ENCODE measurements around the gene SEZ6L2. TPM values are rescaled to one million over a fixed set of nuclear protein-coding genes. Genes with fewer than 3 reads are reported as not detected.

Gene SEZ6L2
- total RNA-seq, 1 donor from 2014 or later, result not detected

GRCh38 chr16:29864205-29864604, 35.1 kb downstream of the SEZ6L2 start:
- POLR2A ChIA-PET, result interaction anchor here (0.7 to 1.9 kb wide), 2 partner anchors 74 to 247 kb away, joined by 6 read pairs; partner anchors contain the start of gene KIF22
- H3K4me1 Mint-ChIP-seq, result peaks cover 24% of the 10 kb centered on the region
- CTCF ChIA-PET, result interaction anchor here (0.9 kb wide), 1 partner anchor 132 kb away, joined by 4 read pairs; the partner anchor contains the start of gene INO80E
- no peaks in the 10 kb centered on the region for H3K9me3 Mint-ChIP-seq
- DNase-seq, result no peak
- peaks cover 24% of the 10 kb centered on the region for H3K36me3 Mint-ChIP-seq (ENCODE audit: low read depth)
- no peak overlapping the region for H3K4me3 Mint-ChIP-seq
- peaks cover 8% of the 10 kb centered on the region for H3K27me3 Mint-ChIP-seq
- intact Hi-C loops (cut with micrococcal nuclease), result no loop called here
- TF ChIP-seq CTCF (IDR thresholded peaks at IDR 0.05), result no peak
- H3K27ac Mint-ChIP-seq, result no peak overlapping the region
- ATAC-seq (ENCODE audit: low read depth), result no peak

GRCh38 chr16:29863669-29863984, 35.7 kb downstream of the SEZ6L2 start:
- Mint-ChIP-seq H3K36me3 (ENCODE audit: low read depth) (peaks cover 29% of the 10 kb centered on the region), H3K9me3 (no peaks in the 10 kb centered on the region), H3K27ac (peak overlapping the region; percentile 100), H3K27me3 (peaks cover 6% of the 10 kb centered on the region), H3K4me3 (peak overlapping the region; percentile 94), H3K4me1 (peaks cover 24% of the 10 kb centered on the region)
- ChIA-PET CTCF (interaction anchor here (1.2 kb wide), 1 partner anchor 15 kb away, joined by 4 read pairs; no protein-coding TSS in a partner anchor), POLR2A (interaction anchor here (0.5 to 1.9 kb wide), 6 partner anchors 48 to 953 kb away, joined by 3 to 8 read pairs (median 4); partner anchors contain the start of genes HIRIP3, KCTD13, KIF22 and PAGR1)
- intact Hi-C loops (cut with micrococcal nuclease), result loop anchor here (1.0 to 2.0 kb wide), 13 partner anchors 13 to 795 kb away; partner anchors contain the start of genes ASPHD1, FBRS, INO80E and KCTD13
- no peak for ATAC-seq (ENCODE audit: low read depth)
- no peak for DNase-seq
- TF ChIP-seq CTCF (IDR thresholded peaks at IDR 0.05), result no peak

- Mint-ChIP-seq H3K27me3 (peaks cover 6% of the 10 kb centered on the region), H3K4me1 (peaks cover 24% of the 10 kb centered on the region), H3K27ac (peak within 1 kb of the TSS; percentile 100), H3K9me3 (no peaks in the 10 kb centered on the region), H3K36me3 (ENCODE audit: low read depth) (peaks cover 34% of the 10 kb centered on the region), H3K4me3 (peak within 1 kb of the TSS; percentile 94)
- ATAC-seq (ENCODE audit: low read depth) (peak; percentile 98), DNase-seq (peak; percentile 79)
- intact Hi-C loops (cut with micrococcal nuclease), result loop anchor here (1.0 to 2.0 kb wide), 13 partner anchors 14 to 795 kb away; partner anchors contain the start of genes ASPHD1, FBRS, INO80E and KCTD13
- TF ChIP-seq CTCF (IDR thresholded peaks at IDR 0.05), result no peak
- ChIA-PET CTCF (interaction anchor here (1.2 kb wide), 1 partner anchor 15 kb away, joined by 4 read pairs; no protein-coding TSS in a partner anchor), POLR2A (interaction anchor here (0.5 to 1.9 kb wide), 6 partner anchors 47 to 953 kb away, joined by 3 to 8 read pairs (median 4); partner anchors contain the start of genes HIRIP3, KCTD13, KIF22 and PAGR1)
These were observed 36.3 kb downstream of the SEZ6L2 start, which contains the start of gene CDIPT for GRCh38 chr16:29862884-29863668. Gene CDIPT (minus strand): TSS chr16:29863226. CDS start chr16:29862857, 369 bp downstream.

- intact Hi-C loops (cut with micrococcal nuclease), result loop anchor here (2.0 kb wide), 2 partner anchors 14 to 142 kb away; no protein-coding TSS in a partner anchor
- Mint-ChIP-seq H3K4me1 (peaks cover 24% of the 10 kb centered on the region), H3K4me3 (peak overlapping the region; percentile 94), H3K36me3 (ENCODE audit: low read depth) (peaks cover 35% of the 10 kb centered on the region), H3K27ac (peak overlapping the region; percentile 83), H3K9me3 (no peaks in the 10 kb centered on the region), H3K27me3 (peaks cover 2% of the 10 kb centered on the region)
- POLR2A ChIA-PET, result interaction anchor here (1.5 kb wide), 1 partner anchor 133 kb away, joined by 5 read pairs; the partner anchor contains the start of gene HIRIP3
- DNase-seq, result no peak
- ATAC-seq (ENCODE audit: low read depth), result no peak
- no peak for TF ChIP-seq CTCF (IDR thresholded peaks at IDR 0.05)
- CTCF ChIA-PET, result no interaction called here
These were observed 36.9 kb downstream of the SEZ6L2 start for GRCh38 chr16:29862383-29862883.

GRCh38 chr16:29860218-29860617, 39.1 kb downstream of the SEZ6L2 start:
- ChIA-PET POLR2A (no interaction called here), CTCF (no interaction called here)
- DNase-seq, result no peak
- no peak overlapping the region for H3K27ac Mint-ChIP-seq
- ATAC-seq (ENCODE audit: low read depth), result no peak
- H3K27me3 Mint-ChIP-seq, result no peaks in the 10 kb centered on the region
- no peak for TF ChIP-seq CTCF (IDR thresholded peaks at IDR 0.05)
- no peaks in the 10 kb centered on the region for H3K9me3 Mint-ChIP-seq
- intact Hi-C loops (cut with micrococcal nuclease), result no loop called here
- H3K36me3 Mint-ChIP-seq (ENCODE audit: low read depth), result peaks cover 37% of the 10 kb centered on the region
- H3K4me1 Mint-ChIP-seq, result peaks cover 24% of the 10 kb centered on the region
- no peak overlapping the region for H3K4me3 Mint-ChIP-seq

Data from activated B cell treated with CpG ODN at 0.5 μM for 24 hours (primary cell).